H1 (cell line): ENCODE results near the gene UBE2E2. TPM values are rescaled to one million over a fixed set of nuclear protein-coding genes. Genes with fewer than 3 reads are reported as not detected.

Source experiments
- polyA plus RNA-seq, 7 experiments: library from polyadenylated mRNA; depleted of rRNA in 3 of 7; stranded (reverse) in 5 of 7; unstranded in 2 of 7; fragments of >200 nt in 5 of 7; fragments of 200-250 nt in 2 of 7; gene quantifications; 1 replicate in 5 of 7; 2 replicates in 1 of 7; 4 replicates in 1 of 7; pipeline versions ENCODE4 v1.2.1 to v1.2.3, GENCODE V29; 2011 to 2013; ENCODE audit warnings: missing spikeins in 2 of 7, mixed read lengths in 2 of 7
- total RNA-seq: library from RNA; stranded (reverse); fragmentation: NEBNext Ultra II Directional; extraction: Animal tissue kit (Norgen Biotek cat#: 25700); gene quantifications from 2 replicates; pipeline ENCODE4 v1.2.1, GENCODE V29; 2021
- TF ChIP-seq, protein P1 (sequence below): fragments of 300-600 bp; sonication (generic); IDR thresholded peaks from 2 replicates; pipeline ENCODE4 v1.7.1; 2012; ENCODE audit warnings: low read length, moderate library complexity, mild to moderate bottlenecking, inconsistent platforms; ENCODE audit not compliant: insufficient replicate concordance

The UBE2E2 gene
- total and polyA plus RNA-seq, 2 of the 8 experiments (the other 6 are each of a cell fraction or from before 2014, with no cell fraction given): 57.6 to 70.6 TPM

DNA sequence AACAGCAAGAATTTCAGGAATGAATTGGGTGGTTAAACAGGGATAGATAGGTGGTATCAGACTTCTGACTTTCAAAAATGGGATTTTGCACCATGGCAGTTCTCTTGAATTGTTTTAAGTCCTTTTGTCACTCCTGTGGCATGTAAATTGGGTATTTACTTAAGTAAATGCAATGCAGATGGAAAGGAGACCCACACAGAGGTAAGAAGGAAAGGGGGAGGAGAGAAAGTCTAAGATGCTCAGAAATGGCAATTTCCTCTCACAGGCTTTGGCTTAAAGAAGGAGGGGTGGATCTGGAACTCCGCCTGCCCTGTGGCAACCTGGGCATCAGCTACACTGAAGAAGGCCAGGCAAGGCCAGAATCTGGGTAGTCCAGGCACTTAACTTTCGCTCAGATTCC is 405.5 kb downstream of the UBE2E2 start (continued):
- TF ChIP-seq, protein P1, sequence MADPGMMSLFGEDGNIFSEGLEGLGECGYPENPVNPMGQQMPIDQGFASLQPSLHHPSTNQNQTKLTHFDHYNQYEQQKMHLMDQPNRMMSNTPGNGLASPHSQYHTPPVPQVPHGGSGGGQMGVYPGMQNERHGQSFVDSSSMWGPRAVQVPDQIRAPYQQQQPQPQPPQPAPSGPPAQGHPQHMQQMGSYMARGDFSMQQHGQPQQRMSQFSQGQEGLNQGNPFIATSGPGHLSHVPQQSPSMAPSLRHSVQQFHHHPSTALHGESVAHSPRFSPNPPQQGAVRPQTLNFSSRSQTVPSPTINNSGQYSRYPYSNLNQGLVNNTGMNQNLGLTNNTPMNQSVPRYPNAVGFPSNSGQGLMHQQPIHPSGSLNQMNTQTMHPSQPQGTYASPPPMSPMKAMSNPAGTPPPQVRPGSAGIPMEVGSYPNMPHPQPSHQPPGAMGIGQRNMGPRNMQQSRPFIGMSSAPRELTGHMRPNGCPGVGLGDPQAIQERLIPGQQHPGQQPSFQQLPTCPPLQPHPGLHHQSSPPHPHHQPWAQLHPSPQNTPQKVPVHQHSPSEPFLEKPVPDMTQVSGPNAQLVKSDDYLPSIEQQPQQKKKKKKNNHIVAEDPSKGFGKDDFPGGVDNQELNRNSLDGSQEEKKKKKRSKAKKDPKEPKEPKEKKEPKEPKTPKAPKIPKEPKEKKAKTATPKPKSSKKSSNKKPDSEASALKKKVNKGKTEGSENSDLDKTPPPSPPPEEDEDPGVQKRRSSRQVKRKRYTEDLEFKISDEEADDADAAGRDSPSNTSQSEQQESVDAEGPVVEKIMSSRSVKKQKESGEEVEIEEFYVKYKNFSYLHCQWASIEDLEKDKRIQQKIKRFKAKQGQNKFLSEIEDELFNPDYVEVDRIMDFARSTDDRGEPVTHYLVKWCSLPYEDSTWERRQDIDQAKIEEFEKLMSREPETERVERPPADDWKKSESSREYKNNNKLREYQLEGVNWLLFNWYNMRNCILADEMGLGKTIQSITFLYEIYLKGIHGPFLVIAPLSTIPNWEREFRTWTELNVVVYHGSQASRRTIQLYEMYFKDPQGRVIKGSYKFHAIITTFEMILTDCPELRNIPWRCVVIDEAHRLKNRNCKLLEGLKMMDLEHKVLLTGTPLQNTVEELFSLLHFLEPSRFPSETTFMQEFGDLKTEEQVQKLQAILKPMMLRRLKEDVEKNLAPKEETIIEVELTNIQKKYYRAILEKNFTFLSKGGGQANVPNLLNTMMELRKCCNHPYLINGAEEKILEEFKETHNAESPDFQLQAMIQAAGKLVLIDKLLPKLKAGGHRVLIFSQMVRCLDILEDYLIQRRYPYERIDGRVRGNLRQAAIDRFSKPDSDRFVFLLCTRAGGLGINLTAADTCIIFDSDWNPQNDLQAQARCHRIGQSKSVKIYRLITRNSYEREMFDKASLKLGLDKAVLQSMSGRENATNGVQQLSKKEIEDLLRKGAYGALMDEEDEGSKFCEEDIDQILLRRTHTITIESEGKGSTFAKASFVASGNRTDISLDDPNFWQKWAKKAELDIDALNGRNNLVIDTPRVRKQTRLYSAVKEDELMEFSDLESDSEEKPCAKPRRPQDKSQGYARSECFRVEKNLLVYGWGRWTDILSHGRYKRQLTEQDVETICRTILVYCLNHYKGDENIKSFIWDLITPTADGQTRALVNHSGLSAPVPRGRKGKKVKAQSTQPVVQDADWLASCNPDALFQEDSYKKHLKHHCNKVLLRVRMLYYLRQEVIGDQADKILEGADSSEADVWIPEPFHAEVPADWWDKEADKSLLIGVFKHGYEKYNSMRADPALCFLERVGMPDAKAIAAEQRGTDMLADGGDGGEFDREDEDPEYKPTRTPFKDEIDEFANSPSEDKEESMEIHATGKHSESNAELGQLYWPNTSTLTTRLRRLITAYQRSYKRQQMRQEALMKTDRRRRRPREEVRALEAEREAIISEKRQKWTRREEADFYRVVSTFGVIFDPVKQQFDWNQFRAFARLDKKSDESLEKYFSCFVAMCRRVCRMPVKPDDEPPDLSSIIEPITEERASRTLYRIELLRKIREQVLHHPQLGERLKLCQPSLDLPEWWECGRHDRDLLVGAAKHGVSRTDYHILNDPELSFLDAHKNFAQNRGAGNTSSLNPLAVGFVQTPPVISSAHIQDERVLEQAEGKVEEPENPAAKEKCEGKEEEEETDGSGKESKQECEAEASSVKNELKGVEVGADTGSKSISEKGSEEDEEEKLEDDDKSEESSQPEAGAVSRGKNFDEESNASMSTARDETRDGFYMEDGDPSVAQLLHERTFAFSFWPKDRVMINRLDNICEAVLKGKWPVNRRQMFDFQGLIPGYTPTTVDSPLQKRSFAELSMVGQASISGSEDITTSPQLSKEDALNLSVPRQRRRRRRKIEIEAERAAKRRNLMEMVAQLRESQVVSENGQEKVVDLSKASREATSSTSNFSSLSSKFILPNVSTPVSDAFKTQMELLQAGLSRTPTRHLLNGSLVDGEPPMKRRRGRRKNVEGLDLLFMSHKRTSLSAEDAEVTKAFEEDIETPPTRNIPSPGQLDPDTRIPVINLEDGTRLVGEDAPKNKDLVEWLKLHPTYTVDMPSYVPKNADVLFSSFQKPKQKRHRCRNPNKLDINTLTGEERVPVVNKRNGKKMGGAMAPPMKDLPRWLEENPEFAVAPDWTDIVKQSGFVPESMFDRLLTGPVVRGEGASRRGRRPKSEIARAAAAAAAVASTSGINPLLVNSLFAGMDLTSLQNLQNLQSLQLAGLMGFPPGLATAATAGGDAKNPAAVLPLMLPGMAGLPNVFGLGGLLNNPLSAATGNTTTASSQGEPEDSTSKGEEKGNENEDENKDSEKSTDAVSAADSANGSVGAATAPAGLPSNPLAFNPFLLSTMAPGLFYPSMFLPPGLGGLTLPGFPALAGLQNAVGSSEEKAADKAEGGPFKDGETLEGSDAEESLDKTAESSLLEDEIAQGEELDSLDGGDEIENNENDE: peak; percentile 34
